GM18505 (cell line): Measurements from ENCODE around the gene LRRN3.
A peak's percentile ranks its signal among the peaks of the same experiment; 100 is the strongest.

Experiments
- ATAC-seq: cut with Tn5 transposase; IDR thresholded peaks from one replicate; pipeline ENCODE4 v1.9.1; 2021; ENCODE audit not compliant: unreplicated experiment
- POLR2A ChIP-seq: IDR thresholded peaks from 4 replicates; pipeline ENCODE4 v1.6.1; 2011; ENCODE audit warnings: borderline replicate concordance; ENCODE audit not compliant: insufficient read depth, insufficient read length; ENCODE audit errors: extremely low read depth

The LRRN3 gene

GRCh38 chr7:111085356-111085755 is 5.6 kb upstream of the LRRN3 start:
- ATAC-seq = no peak
- TF ChIP-seq POLR2A = no peak

GRCh38 chr7:111086532-111086931 is 4.4 kb upstream of the LRRN3 start:
- ATAC-seq = no peak

GRCh38 chr7:111088328-111088727 is 2.6 kb upstream of the LRRN3 start:
- TF ChIP-seq POLR2A = no peak
- ATAC-seq = no peak

More at GRCh38 chr7:111086532-111086931, 4.4 kb upstream of the LRRN3 start:
- no peak for TF ChIP-seq POLR2A

- no peak for TF ChIP-seq POLR2A
- peak; percentile 63 for ATAC-seq
These were observed 1.0 kb upstream of the LRRN3 start for GRCh38 chr7:111089822-111090426.

- TF ChIP-seq POLR2A = no peak
- ATAC-seq = no peak
These were observed 849 bp downstream of the LRRN3 start for GRCh38 chr7:111091593-111092358.

GRCh38 chr7:111092406-111093236 is 1.7 kb downstream of the LRRN3 start:
- TF ChIP-seq POLR2A = no peak
- no peak for ATAC-seq

GRCh38 chr7:111093496-111093895 is 2.6 kb downstream of the LRRN3 start:
- ATAC-seq = no peak
- no peak for TF ChIP-seq POLR2A

- ATAC-seq = no peak
- TF ChIP-seq POLR2A = no peak
These were observed 3.5 kb downstream of the LRRN3 start for GRCh38 chr7:111094419-111094818.

GRCh38 chr7:111096997-111097396 is 6.1 kb downstream of the LRRN3 start:
- no peak for TF ChIP-seq POLR2A
- no peak for ATAC-seq

- peak; percentile 75 for ATAC-seq
- TF ChIP-seq POLR2A = no peak
These were observed 7.3 kb downstream of the LRRN3 start for GRCh38 chr7:111098011-111098925.

- ATAC-seq = no peak
- TF ChIP-seq POLR2A = no peak
These were observed 8.0 kb downstream of the LRRN3 start for GRCh38 chr7:111098926-111099250.

GRCh38 chr7:111101856-111102646 is 11.1 kb downstream of the LRRN3 start:
- ATAC-seq = no peak
- TF ChIP-seq POLR2A = no peak

- TF ChIP-seq POLR2A = no peak
- ATAC-seq = no peak
These were observed 12.2 kb downstream of the LRRN3 start for GRCh38 chr7:111103136-111103535.
